Progenitor cell of endocrine pancreas (in vitro differentiated cells): ENCODE results near the gene LTBR. TPM values are rescaled to one million over a fixed set of nuclear protein-coding genes. Genes with fewer than 3 reads are reported as not detected.

Experiments used
- DNase-seq: peaks from one replicate; pipeline ENCODE4 v3.0.0; 2021; ENCODE audit warnings: low spot score; ENCODE audit not compliant: unreplicated experiment
- H3K27ac Mint-ChIP-seq: 2 replicates; pipeline ENCODE4 v1.8.0; 2021; ENCODE audit warnings: mild to moderate bottlenecking, moderate library complexity, mixed read lengths
- H3K27me3 Mint-ChIP-seq: 2 replicates; pipeline ENCODE4 v1.8.0; 2021; ENCODE audit warnings: mixed read lengths
- H3K36me3 Mint-ChIP-seq: 2 replicates; pipeline ENCODE4 v1.8.0; 2022; ENCODE audit warnings: mixed read lengths; ENCODE audit not compliant: insufficient read depth
- H3K4me1 Mint-ChIP-seq: 2 replicates; pipeline ENCODE4 v1.8.0; 2021; ENCODE audit warnings: low read depth, mixed read lengths
- H3K4me3 Mint-ChIP-seq: 2 replicates; pipeline ENCODE4 v1.8.0; 2021; ENCODE audit warnings: low read depth, mild to moderate bottlenecking, moderate library complexity, mixed read lengths
- H3K9me3 Mint-ChIP-seq: 2 replicates; pipeline ENCODE4 v1.8.0; 2021; ENCODE audit warnings: low read depth, mixed read lengths
- CTCF ChIP-seq: fragments of 200-600 bp; sonication (generic); IDR thresholded peaks from one replicate; pipeline ENCODE4 v1.5.0; 2021; ENCODE audit warnings: antibody characterized with exemption, mild to moderate bottlenecking; ENCODE audit not compliant: unreplicated experiment
- long read RNA-seq: library from polyadenylated mRNA; unstranded; transcript quantifications from one replicate; pipeline ENCODE4 v2.0.0, GENCODE V29; 2020
- total RNA-seq: library from RNA; stranded (reverse); gene quantifications from 2 replicates; pipeline ENCODE4 v1.2.1, GENCODE V29; 2021

LTBR gene
- 17.8 and 18.3 TPM in 2 replicates for total RNA-seq
- long read RNA-seq, partial matches to known transcripts = 0 of 4 reads
- long read RNA-seq, other reads (novel, unspliced or antisense) = 2 of 4 reads

DNA sequence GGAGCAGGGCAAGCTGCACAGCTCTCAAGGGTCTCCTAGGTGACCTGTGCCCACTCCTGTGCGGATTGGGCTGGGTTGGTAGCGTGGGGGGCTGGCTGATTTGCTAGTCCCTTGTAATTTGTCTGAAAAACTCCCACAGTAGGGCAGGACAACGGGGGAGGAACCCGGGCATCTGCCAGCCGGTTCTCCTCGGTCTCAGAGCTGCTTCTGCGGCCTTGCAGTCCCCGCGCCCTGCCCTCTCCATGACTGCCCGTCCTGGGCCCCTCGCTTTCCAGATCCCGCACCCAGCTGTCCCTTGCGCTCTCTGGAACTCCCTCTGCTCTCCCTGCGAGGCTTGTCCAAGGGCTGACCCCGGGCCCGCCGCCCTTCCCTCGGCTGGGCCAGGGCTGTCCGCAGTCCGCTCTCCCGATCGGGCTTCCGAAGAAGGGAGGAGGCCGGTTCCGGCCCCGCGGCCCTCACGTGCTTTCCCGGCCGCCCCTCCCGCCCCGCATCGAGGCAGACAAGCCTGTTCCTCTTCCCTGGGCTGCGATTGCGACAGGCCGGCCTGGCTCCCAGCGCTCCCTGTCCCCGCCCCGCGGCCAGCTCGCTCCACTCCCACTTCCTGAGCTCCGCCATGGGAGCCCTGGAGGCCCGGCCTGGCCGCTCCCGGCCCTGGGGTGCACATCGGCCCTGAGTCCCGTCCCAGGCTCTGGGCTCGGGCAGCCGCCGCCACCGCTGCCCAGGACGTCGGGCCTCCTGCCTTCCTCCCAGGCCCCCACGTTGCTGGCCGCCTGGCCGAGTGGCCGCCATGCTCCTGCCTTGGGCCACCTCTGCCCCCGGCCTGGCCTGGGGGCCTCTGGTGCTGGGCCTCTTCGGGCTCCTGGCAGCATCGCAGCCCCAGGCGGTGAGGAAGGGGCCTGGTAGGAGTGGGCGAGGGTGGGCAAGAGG is at the start of gene LTBR:
TSS of gene LTBR (plus strand) at position 591 of the 927 bp plus-strand sequence. CDS start at position 788, 197 bp downstream.
- no peak within 1 kb of the TSS for H3K4me3 Mint-ChIP-seq
- no peaks in the 10 kb centered on the region for H3K9me3 Mint-ChIP-seq
- peak; percentile 60 for DNase-seq
- peaks cover 2% of the 10 kb centered on the region for H3K36me3 Mint-ChIP-seq
- H3K4me1 Mint-ChIP-seq = peaks cover 6% of the 10 kb centered on the region
- peak within 1 kb of the TSS; percentile 6 for H3K27ac Mint-ChIP-seq
- TF ChIP-seq CTCF = no peak
- H3K27me3 Mint-ChIP-seq = peaks cover 38% of the 10 kb centered on the region

DNA sequence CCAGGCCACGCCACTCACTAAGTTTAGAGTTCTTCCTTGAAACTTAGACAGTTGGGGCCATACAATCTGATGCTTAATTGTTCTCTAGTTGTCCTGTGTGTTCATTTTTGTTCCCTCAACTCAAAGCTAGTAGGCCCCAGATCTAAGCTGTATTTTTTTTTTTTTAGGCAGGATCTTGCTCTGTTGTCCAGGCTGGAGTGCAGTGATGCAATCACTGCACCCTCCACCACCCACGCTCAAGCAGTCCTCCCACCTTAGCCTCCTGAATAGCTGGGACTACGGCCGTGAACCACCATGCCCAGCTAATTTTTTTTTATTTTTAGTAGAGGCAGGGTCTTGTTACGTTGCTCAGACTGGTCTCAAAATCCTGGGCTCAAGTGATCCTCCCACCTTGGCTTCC is 49.6 kb upstream of the LTBR start:
- Mint-ChIP-seq H3K27ac (no peak overlapping the region), H3K9me3 (no peaks in the 10 kb centered on the region), H3K36me3 (peaks cover 25% of the 10 kb centered on the region), H3K27me3 (no peaks in the 10 kb centered on the region), H3K4me3 (no peak overlapping the region), H3K4me1 (peaks cover 27% of the 10 kb centered on the region)
- DNase-seq = no peak
- TF ChIP-seq CTCF = no peak

- Mint-ChIP-seq H3K4me1 (peaks cover 27% of the 10 kb centered on the region), H3K36me3 (peaks cover 21% of the 10 kb centered on the region), H3K27ac (no peak overlapping the region), H3K9me3 (no peaks in the 10 kb centered on the region), H3K27me3 (no peaks in the 10 kb centered on the region), H3K4me3 (peak overlapping the region; percentile 62)
- no peak for TF ChIP-seq CTCF
- no peak for DNase-seq
Observed at GRCh38 chr12:6334940-6335450, 49.0 kb upstream of the LTBR start.

GRCh38 chr12:6335451-6336078 is 48.4 kb upstream of the LTBR start:
- Mint-ChIP-seq H3K9me3 (no peaks in the 10 kb centered on the region), H3K4me3 (peak overlapping the region; percentile 62), H3K27ac (no peak overlapping the region), H3K4me1 (peaks cover 27% of the 10 kb centered on the region), H3K36me3 (peaks cover 18% of the 10 kb centered on the region), H3K27me3 (no peaks in the 10 kb centered on the region)
- DNase-seq = no peak
- TF ChIP-seq CTCF = peak; percentile 47
